Effector memory CD8-positive, alpha-beta T cell (primary cell): ENCODE measurements around the gene ACTR3C.

Experiments used
- ATAC-seq: fragments of 150-1000 bp; cut with Tn5 transposase; replicated peaks from 2 replicates; pipeline ENCODE4 v1.10.0; 2021; ENCODE audit warnings: mild to moderate bottlenecking, moderate library complexity
- DNase-seq, 3 experiments: peaks; one replicate each; pipeline ENCODE4 v3.0.0; 2021
- H3K27ac Mint-ChIP-seq, 2 donors: one replicate each; pipeline ENCODE4 v1.8.0; 2022; ENCODE audit warnings: mild to moderate bottlenecking in 2 of 2, mixed read lengths in 2 of 2, moderate library complexity in 2 of 2
- H3K27me3 Mint-ChIP-seq, 2 donors: one replicate each; pipeline ENCODE4 v1.8.0; 2022; ENCODE audit warnings: mixed read lengths in 2 of 2
- H3K36me3 Mint-ChIP-seq: one replicate; pipeline ENCODE4 v1.8.0; 2022; ENCODE audit warnings: mild to moderate bottlenecking, moderate library complexity, mixed read lengths; ENCODE audit not compliant: insufficient read depth
- H3K4me1 Mint-ChIP-seq, 2 donors: one replicate each; pipeline ENCODE4 v1.8.0; 2022; ENCODE audit warnings: low read depth in 2 of 2, mixed read lengths in 2 of 2
- H3K4me3 Mint-ChIP-seq, 2 donors: one replicate each; pipeline ENCODE4 v1.8.0; 2022; ENCODE audit warnings: mild to moderate bottlenecking in 2 of 2, mixed read lengths in 2 of 2, moderate library complexity in 2 of 2
- H3K9me3 Mint-ChIP-seq, 2 donors: one replicate each; pipeline ENCODE4 v1.8.0; 2022; ENCODE audit warnings: mixed read lengths in 2 of 2

ACTR3C gene

GRCh38 chr7:150355666-150356059 lies 32.3 kb upstream of the ACTR3C start:
- Mint-ChIP-seq H3K27ac (no peak overlapping the region), H3K4me3 (no peak overlapping the region), H3K27me3 (no peaks in the 10 kb centered on the region), H3K36me3 (peaks cover 7% of the 10 kb centered on the region), H3K9me3 (no peaks in the 10 kb centered on the region), H3K4me1 (peaks cover 27 to 33% of the 10 kb centered on the region in 2 donors)
- DNase-seq (no peak), ATAC-seq (no peak)

GRCh38 chr7:150351587-150352194 lies 28.3 kb upstream of the ACTR3C start:
- Mint-ChIP-seq H3K27me3 (peaks cover 2 to 7% of the 10 kb centered on the region in 2 donors), H3K4me1 (peaks cover 3 to 5% of the 10 kb centered on the region in 2 donors), H3K27ac (no peak overlapping the region), H3K36me3 (no peaks in the 10 kb centered on the region), H3K9me3 (no peaks in the 10 kb centered on the region), H3K4me3 (no peak overlapping the region)
- DNase-seq (no peak), ATAC-seq (no peak)

GRCh38 chr7:150346922-150347321 lies 23.6 kb upstream of the ACTR3C start:
- H3K27me3 Mint-ChIP-seq: peaks cover 21 to 40% of the 10 kb centered on the region in 2 donors
- DNase-seq: no peak

GRCh38 chr7:150345012-150345411 lies 21.7 kb upstream of the ACTR3C start:
- no peaks in the 10 kb centered on the region for H3K36me3 Mint-ChIP-seq
- H3K9me3 Mint-ChIP-seq: no peaks in the 10 kb centered on the region
- ATAC-seq (no peak), DNase-seq (no peak)
- H3K27me3 Mint-ChIP-seq: peaks cover 21 to 59% of the 10 kb centered on the region in 2 donors
- no peak overlapping the region for H3K27ac Mint-ChIP-seq
- peaks cover 0 to 4% of the 10 kb centered on the region in 2 donors for H3K4me1 Mint-ChIP-seq
- H3K4me3 Mint-ChIP-seq: no peak overlapping the region

More at GRCh38 chr7:150346922-150347321, 23.6 kb upstream of the ACTR3C start:
- Mint-ChIP-seq H3K36me3 (no peaks in the 10 kb centered on the region), H3K4me1 (no peaks in the 10 kb centered on the region), H3K4me3 (no peak overlapping the region), H3K9me3 (no peaks in the 10 kb centered on the region), H3K27ac (no peak overlapping the region)
- ATAC-seq: no peak

- Mint-ChIP-seq H3K9me3 (no peaks in the 10 kb centered on the region), H3K4me1 (peaks cover 0 to 7% of the 10 kb centered on the region in 2 donors), H3K27me3 (peaks cover 21 to 66% of the 10 kb centered on the region in 2 donors), H3K36me3 (no peaks in the 10 kb centered on the region), H3K4me3 (no peak overlapping the region), H3K27ac (no peak overlapping the region)
- DNase-seq: no peak
- no peak for ATAC-seq
Measured at GRCh38 chr7:150344299-150344698, 21.0 kb upstream of the ACTR3C start.

GRCh38 chr7:150343225-150343624 lies 19.9 kb upstream of the ACTR3C start:
- no peak for DNase-seq
- Mint-ChIP-seq H3K36me3 (no peaks in the 10 kb centered on the region), H3K27ac (no peak overlapping the region), H3K9me3 (no peaks in the 10 kb centered on the region), H3K27me3 (peaks cover 21 to 66% of the 10 kb centered on the region in 2 donors), H3K4me1 (peaks cover 0 to 7% of the 10 kb centered on the region in 2 donors), H3K4me3 (no peak overlapping the region)
- no peak for ATAC-seq

- H3K4me1 Mint-ChIP-seq: peaks cover 0 to 7% of the 10 kb centered on the region in 2 donors
- H3K27me3 Mint-ChIP-seq: peaks cover 21 to 70% of the 10 kb centered on the region in 2 donors
- DNase-seq (no peak), ATAC-seq (no peak)
- H3K9me3 Mint-ChIP-seq: no peaks in the 10 kb centered on the region
- H3K36me3 Mint-ChIP-seq: no peaks in the 10 kb centered on the region
- H3K4me3 Mint-ChIP-seq: peak overlapping the region in 1 of 2 donors; percentile 9
- H3K27ac Mint-ChIP-seq: no peak overlapping the region
Measured at GRCh38 chr7:150342121-150342408, 18.7 kb upstream of the ACTR3C start.

- H3K27ac Mint-ChIP-seq: no peak within 1 kb of the TSS
- no peaks in the 10 kb centered on the region for H3K36me3 Mint-ChIP-seq
- H3K27me3 Mint-ChIP-seq: peaks cover 17 to 64% of the 10 kb centered on the region in 2 donors
- ATAC-seq: no peak
- H3K4me1 Mint-ChIP-seq: peaks cover 0 to 7% of the 10 kb centered on the region in 2 donors
- peak within 1 kb of the TSS in 1 of 2 donors; percentile 37 for H3K4me3 Mint-ChIP-seq
- H3K9me3 Mint-ChIP-seq: no peaks in the 10 kb centered on the region
- no peak for DNase-seq
Measured at GRCh38 chr7:150341263-150342120, 18.1 kb upstream of the ACTR3C start, which contains the start of gene RARRES2. TSS of gene RARRES2 (minus strand) at chr7:150341629. CDS start at chr7:150340609, 1,020 bp downstream.

- DNase-seq: no peak
- ATAC-seq: no peak
- no peak overlapping the region for H3K4me3 Mint-ChIP-seq
Measured at GRCh38 chr7:150340875-150341262, 17.5 kb upstream of the ACTR3C start.

GRCh38 chr7:150340024-150340749 lies 16.8 kb upstream of the ACTR3C start:
- no peak overlapping the region for H3K27ac Mint-ChIP-seq
- no peaks in the 10 kb centered on the region for H3K9me3 Mint-ChIP-seq
- ATAC-seq (no peak), DNase-seq (no peak)
- H3K27me3 Mint-ChIP-seq: peaks cover 10 to 54% of the 10 kb centered on the region in 2 donors
- H3K36me3 Mint-ChIP-seq: no peaks in the 10 kb centered on the region
- peaks cover 0 to 7% of the 10 kb centered on the region in 2 donors for H3K4me1 Mint-ChIP-seq
- no peak overlapping the region for H3K4me3 Mint-ChIP-seq

More at GRCh38 chr7:150340875-150341262, 17.5 kb upstream of the ACTR3C start:
- no peaks in the 10 kb centered on the region for H3K9me3 Mint-ChIP-seq
- no peak overlapping the region for H3K27ac Mint-ChIP-seq
- peaks cover 11 to 58% of the 10 kb centered on the region in 2 donors for H3K27me3 Mint-ChIP-seq
- H3K36me3 Mint-ChIP-seq: no peaks in the 10 kb centered on the region
- H3K4me1 Mint-ChIP-seq: peaks cover 0 to 7% of the 10 kb centered on the region in 2 donors

- H3K9me3 Mint-ChIP-seq: no peaks in the 10 kb centered on the region
- peaks cover 10 to 54% of the 10 kb centered on the region in 2 donors for H3K27me3 Mint-ChIP-seq
- H3K4me3 Mint-ChIP-seq: no peak overlapping the region
- H3K27ac Mint-ChIP-seq: peak overlapping the region in 1 of 2 donors; percentile 5
- peaks cover 3 to 7% of the 10 kb centered on the region in 2 donors for H3K4me1 Mint-ChIP-seq
- no peak for ATAC-seq
- no peaks in the 10 kb centered on the region for H3K36me3 Mint-ChIP-seq
- DNase-seq: no peak
Measured at GRCh38 chr7:150339409-150339809, 16.1 kb upstream of the ACTR3C start.

- Mint-ChIP-seq H3K4me3 (no peak overlapping the region), H3K36me3 (no peaks in the 10 kb centered on the region), H3K9me3 (no peaks in the 10 kb centered on the region), H3K27me3 (peaks cover 3 to 47% of the 10 kb centered on the region in 2 donors), H3K27ac (peak overlapping the region in 1 of 2 donors; percentile 72), H3K4me1 (peaks cover 3 to 7% of the 10 kb centered on the region in 2 donors)
- ATAC-seq: no peak
- DNase-seq: no peak
Measured at GRCh38 chr7:150338166-150338829, 15.0 kb upstream of the ACTR3C start.

- H3K27me3 Mint-ChIP-seq: peaks cover 0 to 41% of the 10 kb centered on the region in 2 donors
- DNase-seq (no peak), ATAC-seq (no peak)
- H3K27ac Mint-ChIP-seq: peak overlapping the region in 1 of 2 donors; percentile 72
- H3K36me3 Mint-ChIP-seq: no peaks in the 10 kb centered on the region
- no peaks in the 10 kb centered on the region for H3K9me3 Mint-ChIP-seq
- H3K4me1 Mint-ChIP-seq: peaks cover 3 to 7% of the 10 kb centered on the region in 2 donors
- H3K4me3 Mint-ChIP-seq: no peak overlapping the region
Measured at GRCh38 chr7:150337659-150338081, 14.3 kb upstream of the ACTR3C start.
